GM12878 (cell line): ENCODE data around the gene EWSR1. TPM values are rescaled to one million over a fixed set of nuclear protein-coding genes. Genes with fewer than 3 reads are reported as not detected.

ENCODE experiments used
- ATAC-seq: fragments of 200-7000 bp; cut with Tn5 transposase; 3 replicates; pipeline ENCODE4 v1.9.1; 2020; ENCODE audit warnings: mild to moderate bottlenecking, moderate library complexity
- BruUV-seq: library from RNA; stranded (reverse); fragments of 400-500 nt; replicated peaks from 2 replicates; lab custom pipeline; 2021; lab: Mats Ljungman, UMichigan
- CTCF ChIA-PET: fragments of 300-600 bp; sonication (Branson Sonifier 250); formaldehyde crosslinking; extraction: SDS; loops from one replicate; lab custom pipeline; 2021; ENCODE audit warnings: inconsistent platforms; lab: Yijun Ruan, JAX
- POLR2A ChIA-PET: fragments of 350-600 bp; formaldehyde crosslinking; extraction: SDS; loops from one replicate; lab custom pipeline; 2021; ENCODE audit warnings: inconsistent platforms; lab: Charles Lee
- RAD21 ChIA-PET: fragments of 300-600 bp; sonication (Branson Sonifier 250); formaldehyde crosslinking; loops from one replicate; lab custom pipeline; 2023; ENCODE audit warnings: antibody characterized with exemption; ENCODE audit not compliant: unreplicated experiment; lab: Charles Lee
- SMC1A ChIA-PET: fragments of 300-600 bp; sonication (Branson Sonifier 250); formaldehyde crosslinking; loops from one replicate; lab custom pipeline; 2023; ENCODE audit not compliant: unreplicated experiment, uncharacterized antibody; lab: Charles Lee
- DNase-seq: peaks from one replicate; pipeline ENCODE4 v3.0.0-alpha.2; 2011; ENCODE audit warnings: low read depth, low spot score
- FAIRE-seq: peaks from 3 replicates; lab custom pipeline; 2011; peaks lifted over from hg19 to GRCh38; lab: Jason Lieb, UNC
- H2AFZ ChIP-seq: 2 replicates; pipeline ENCODE4 v1.6.0; 2011; ENCODE audit warnings: low read depth, low read length, control low read depth; ENCODE audit not compliant: control insufficient read depth
- H3K27ac ChIP-seq: 2 replicates; pipeline ENCODE4 v1.5.1; 2011; ENCODE audit warnings: control low read depth; ENCODE audit not compliant: control insufficient read depth, insufficient read depth
- H3K27me3 ChIP-seq, 2 experiments: replicated peaks in 1 of 2; 2 replicates each; pipeline versions ENCODE4 v1.6.0 to v1.6.1; 2011; ENCODE audit warnings: low read length in 1 of 2; ENCODE audit not compliant: control insufficient read depth in 2 of 2, insufficient read depth in 2 of 2
- H3K36me3 ChIP-seq, 2 experiments: 2 replicates each; pipeline ENCODE4 v1.5.1; 2011; ENCODE audit warnings: low read length in 1 of 2; ENCODE audit not compliant: control insufficient read depth in 2 of 2, insufficient read depth in 2 of 2
- H3K4me1 ChIP-seq: 2 replicates; pipeline ENCODE4 v1.6.1; 2011; ENCODE audit warnings: mild to moderate bottlenecking, low read length, moderate library complexity, mixed read lengths; ENCODE audit not compliant: control insufficient read depth, insufficient read depth
- H3K4me2 ChIP-seq: 2 replicates; pipeline ENCODE4 v1.6.0; 2011; ENCODE audit warnings: control low read depth; ENCODE audit not compliant: control insufficient read depth, insufficient read depth
- H3K4me3 ChIP-seq: fragments of 200-600 bp; sonication (generic); 2 replicates; pipeline ENCODE4 v1.5.1; 2016
- H3K79me2 ChIP-seq: 2 replicates; pipeline ENCODE4 v1.6.0; 2011; ENCODE audit warnings: low read length; ENCODE audit not compliant: control insufficient read depth, insufficient read depth
- H3K9ac ChIP-seq: 2 replicates; pipeline ENCODE4 v1.8.0; 2011; ENCODE audit warnings: low read length, control low read depth, mixed read lengths; ENCODE audit not compliant: control insufficient read depth, insufficient read depth
- H3K9me3 ChIP-seq: replicated peaks from 3 replicates; pipeline ENCODE4 v1.5.1; 2011; ENCODE audit warnings: mild to moderate bottlenecking, low read length; ENCODE audit not compliant: control insufficient read depth, insufficient read depth
- H4K20me1 ChIP-seq: 2 replicates; pipeline ENCODE4 v1.6.0; 2011; ENCODE audit not compliant: control insufficient read depth, insufficient read depth
- IKZF1 ChIP-seq: fragments of 450-650 bp; conservative IDR thresholded peaks from 2 replicates; pipeline ENCODE4 v1.6.1; 2017; ENCODE audit warnings: antibody characterized with exemption, mild to moderate bottlenecking
- MXI1 ChIP-seq: fragments of 150-350 bp; IDR thresholded peaks from 2 replicates; pipeline ENCODE4 v1.6.1; 2011; ENCODE audit warnings: low read depth, mild to moderate bottlenecking, inconsistent platforms, low read length, improper control_type of control experiment
- NR2C2 ChIP-seq: IDR thresholded peaks from 2 replicates; pipeline ENCODE4 v1.6.1; 2011; ENCODE audit warnings: borderline replicate concordance, low read depth; ENCODE audit not compliant: control insufficient read depth, insufficient read length
- PML ChIP-seq: IDR thresholded peaks from 2 replicates; pipeline ENCODE4 v1.6.1; 2012; ENCODE audit warnings: low read length, inconsistent platforms
- POLR2A ChIP-seq: IDR thresholded peaks from 2 replicates; pipeline ENCODE4 v1.6.1; 2011; ENCODE audit warnings: low read depth, mild to moderate bottlenecking, low read length
- RUNX3 ChIP-seq: IDR thresholded peaks from 2 replicates; pipeline ENCODE4 v1.6.1; 2012; ENCODE audit warnings: low read length, inconsistent platforms
- WRNIP1 ChIP-seq: IDR thresholded peaks from 2 replicates; pipeline ENCODE4 v1.6.1; 2011; ENCODE audit warnings: low read depth, low read length, improper control_type of control experiment, borderline replicate concordance
- WGBS: methylation state at CpG from one replicate; pipeline ENCODE4 v1.1.6; 2016; ENCODE audit warnings: low lambda C conversion rate; ENCODE audit not compliant: insufficient replicate concordance, insufficient coverage; ENCODE audit errors: missing lambda C conversion rate; 5-methylcytosine and 5-hydroxymethylcytosine counted together
- in situ Hi-C: fragments of 300-500 bp; cut with MboI; formaldehyde crosslinking; loops from 9 replicates; pipeline ENCODE4 v1.14.3; 2018; ENCODE audit warnings: mixed read lengths
- intact Hi-C: fragments of 100-400 bp; cut with micrococcal nuclease; formaldehyde crosslinking; loops from one replicate; pipeline ENCODE4 v1.14.2; 2022; ENCODE audit not compliant: unreplicated experiment
- polyA plus RNA-seq, 11 experiments: library from polyadenylated mRNA; depleted of rRNA in 4 of 11; unstranded in 6 of 11; stranded (reverse) in 5 of 11; fragments of >200 nt; fragmentation: Nextera tagmentation in 4 of 11; fragmentation: Illumina TruSeq in 1 of 11; extraction: Ambion mirVana in 4 of 11; extraction: Trizol in 1 of 11; gene quantifications; 1 replicate in 1 of 11; 2 replicates in 10 of 11; pipeline versions ENCODE4 v1.2.1 to v1.2.3, GENCODE V29; 2011 to 2016; ENCODE audit warnings: inconsistent platforms in 2 of 11, missing spikeins in 2 of 11, low read depth in 1 of 11
- total RNA-seq, 4 experiments: library from RNA; depleted of rRNA in 3 of 4; stranded (reverse); fragments of >200 nt in 3 of 4; fragmentation: Illumina TruSeq in 1 of 4; extraction: Trizol in 1 of 4; gene quantifications; 2 replicates each; pipeline versions ENCODE4 v1.2.1 to v1.2.3, GENCODE V29; 2013 to 2021

EWSR1 gene
- total and polyA plus RNA-seq, 10 of the 15 experiments (the other 5 are each of a cell fraction or from before 2014, with no cell fraction given): 130 to 480 (median 356) TPM

- Histone ChIP-seq H3K4me1 (peaks cover 3% of the 10 kb centered on the region; the same call in 1 of the 2 replicates), H3K27me3 (no peaks in the 10 kb centered on the region), H3K36me3 (peaks cover 9 to 38% of the 10 kb centered on the region in 2 experiments), H3K9me3 (no peaks in the 10 kb centered on the region), H3K9ac (peak overlapping the region; percentile 99), H3K4me2 (peak overlapping the region; percentile 60), H4K20me1 (peaks cover 22% of the 10 kb centered on the region), H3K4me3 (peak overlapping the region; percentile 96), H3K27ac (peak overlapping the region; percentile 100), H2AFZ (no peak overlapping the region), H3K79me2 (peaks cover 86% of the 10 kb centered on the region)
- TF ChIP-seq NR2C2 (no peak), MXI1 (peak; percentile 6; the same call in 1 of the 2 replicates), POLR2A (peak; percentile 35; the same call in 1 of the 2 replicates)
- FAIRE-seq (no peak), DNase-seq (no peak), ATAC-seq (no peak)
- POLR2A ChIA-PET: interaction anchor here (0.5 kb wide), 1 partner anchor 310 kb away, joined by 3 read pairs; no protein-coding TSS in a partner anchor
- intact Hi-C loops: no loop called here
- SMC1A ChIA-PET: interaction anchor here (1.7 kb wide), 1 partner anchor 10 kb away, joined by 8 read pairs; no protein-coding TSS in a partner anchor
- no TSS peak for BruUV-seq
- CTCF ChIA-PET: no interaction called here
- under 1% methylated on average over 14 of the region's 14 CpGs for WGBS
- in situ Hi-C loops: no loop called here
- RAD21 ChIA-PET: no interaction called here
Observed at GRCh38 chr22:29269230-29269604, 1.1 kb downstream of the EWSR1 start.

GRCh38 chr22:29269731-29270474 lies 1.8 kb downstream of the EWSR1 start:
- FAIRE-seq (no peak), DNase-seq (no peak), ATAC-seq (no peak)
- no TSS peak for BruUV-seq
- Histone ChIP-seq H3K79me2 (peaks cover 93% of the 10 kb centered on the region), H3K36me3 (peaks cover 8 to 41% of the 10 kb centered on the region in 2 experiments), H3K27me3 (no peaks in the 10 kb centered on the region), H3K9me3 (no peaks in the 10 kb centered on the region), H3K9ac (peak overlapping the region; percentile 99), H3K4me3 (peak overlapping the region; percentile 96), H3K27ac (0 out of 2 replicates have a peak overlapping the region, but pooled peaks have one; percentile 15), H3K4me2 (peak overlapping the region; percentile 60), H3K4me1 (peaks cover 3% of the 10 kb centered on the region; the same call in 1 of the 2 replicates), H4K20me1 (peaks cover 22% of the 10 kb centered on the region), H2AFZ (no peak overlapping the region)
- 7% methylated on average over 13 of the region's 13 CpGs for WGBS
- in situ Hi-C loops (no loop called here), intact Hi-C loops (no loop called here)
- ChIA-PET CTCF (interaction anchor here (0.6 to 2.5 kb wide), 2 partner anchors 10 to 1681 kb away, joined by 3 to 6 read pairs; no protein-coding TSS in a partner anchor), RAD21 (no interaction called here), SMC1A (interaction anchor here (1.1 to 1.7 kb wide), 4 partner anchors 9 to 66 kb away, joined by 3 to 8 read pairs (median 4); no protein-coding TSS in a partner anchor), POLR2A (interaction anchor here (0.5 to 1.2 kb wide), 4 partner anchors 17 to 309 kb away, joined by 3 to 5 read pairs (median 3); no protein-coding TSS in a partner anchor)
- TF ChIP-seq RUNX3 (peak; percentile 43), WRNIP1 (0 out of 2 replicates have a peak, but pooled peaks have one; percentile 2), PML (no peak), IKZF1 (0 out of 2 replicates have a peak, but pooled peaks have one; percentile 7)
